Stimulated activated naive CD8-positive, alpha-beta T cell treated with anti-CD3 and anti-CD28 coated beads, Interleukin-15, Interleukin-2, amounts not matched to agents 100 U/mL and 50 U/mL, for 24 hours (primary cell): ENCODE data around the gene MYBPC1.

Experiments used
- ATAC-seq: fragments of 150-1000 bp; cut with Tn5 transposase; one replicate; pipeline ENCODE4 v1.10.0; 2021
- DNase-seq: peaks from one replicate; pipeline ENCODE4 v3.0.0; 2021

Gene MYBPC1

GRCh38 chr12:101695706-101696105 is 100.9 kb downstream of the MYBPC1 start:
- ATAC-seq: no peak
- no peak for DNase-seq

GRCh38 chr12:101696251-101697196 is 101.8 kb downstream of the MYBPC1 start:
- ATAC-seq: peak; percentile 1
- peak; percentile 13 for DNase-seq

- DNase-seq (peak; percentile 75), ATAC-seq (peak; percentile 71)
Observed at GRCh38 chr12:101697197-101697929, 102.6 kb downstream of the MYBPC1 start, which contains the start of gene CHPT1. Gene CHPT1, plus strand, starts transcription at chr12:101697640. Its CDS starts 222 bp downstream, at chr12:101697862.

- peak; percentile 28 for ATAC-seq
- peak; percentile 29 for DNase-seq
Observed at GRCh38 chr12:101697930-101698799, 103.4 kb downstream of the MYBPC1 start.

DNA sequence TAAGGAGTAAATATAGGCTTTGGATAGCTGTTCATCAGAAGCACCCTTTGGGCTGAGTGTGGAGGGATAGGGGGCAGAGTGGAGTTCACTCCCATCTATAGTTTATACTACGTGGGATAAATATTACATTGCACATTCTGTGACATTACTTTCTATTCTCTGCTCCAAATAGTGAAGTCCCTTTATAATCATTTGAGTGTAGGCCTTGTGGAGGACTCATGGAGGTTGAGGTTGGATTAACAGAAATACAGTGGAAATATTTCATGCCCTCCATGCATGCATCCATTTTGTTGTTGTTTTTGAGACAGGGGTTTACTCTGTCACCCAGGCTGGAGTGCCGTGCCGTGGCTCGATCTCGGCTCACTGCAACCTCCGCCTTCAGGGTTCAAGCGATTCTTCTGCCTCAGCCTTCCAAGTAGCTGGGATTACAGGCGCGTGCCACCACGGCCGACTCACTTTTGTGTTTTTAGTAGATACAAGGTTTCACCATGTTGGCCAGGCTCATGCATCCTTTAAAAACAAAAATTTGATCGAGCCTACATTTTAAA is 104.1 kb downstream of the MYBPC1 start:
- DNase-seq (no peak), ATAC-seq (no peak)

GRCh38 chr12:101700299-101700820 is 105.6 kb downstream of the MYBPC1 start:
- DNase-seq: no peak
- no peak for ATAC-seq

GRCh38 chr12:101703487-101703886 is 108.7 kb downstream of the MYBPC1 start:
- no peak for DNase-seq
- no peak for ATAC-seq

DNA sequence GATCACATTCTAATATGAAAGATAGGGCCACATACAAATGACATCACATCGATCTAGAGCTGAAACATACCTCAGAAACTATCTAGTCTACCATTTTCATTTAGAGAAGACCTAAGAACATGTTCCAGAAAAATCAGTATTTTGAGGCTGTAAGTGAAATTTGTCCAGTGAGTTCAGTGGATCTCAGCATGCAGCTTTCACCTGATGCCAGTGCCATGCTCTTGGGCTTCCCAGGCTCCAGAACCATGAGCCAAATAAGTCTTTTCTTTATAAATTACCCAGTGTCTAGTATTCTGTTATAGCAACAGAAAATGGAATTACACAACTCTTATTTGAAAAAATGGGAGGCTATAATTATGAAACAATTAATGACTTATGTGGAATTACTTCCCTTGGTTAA is 111.6 kb downstream of the MYBPC1 start:
- no peak for DNase-seq
- ATAC-seq: no peak

DNA sequence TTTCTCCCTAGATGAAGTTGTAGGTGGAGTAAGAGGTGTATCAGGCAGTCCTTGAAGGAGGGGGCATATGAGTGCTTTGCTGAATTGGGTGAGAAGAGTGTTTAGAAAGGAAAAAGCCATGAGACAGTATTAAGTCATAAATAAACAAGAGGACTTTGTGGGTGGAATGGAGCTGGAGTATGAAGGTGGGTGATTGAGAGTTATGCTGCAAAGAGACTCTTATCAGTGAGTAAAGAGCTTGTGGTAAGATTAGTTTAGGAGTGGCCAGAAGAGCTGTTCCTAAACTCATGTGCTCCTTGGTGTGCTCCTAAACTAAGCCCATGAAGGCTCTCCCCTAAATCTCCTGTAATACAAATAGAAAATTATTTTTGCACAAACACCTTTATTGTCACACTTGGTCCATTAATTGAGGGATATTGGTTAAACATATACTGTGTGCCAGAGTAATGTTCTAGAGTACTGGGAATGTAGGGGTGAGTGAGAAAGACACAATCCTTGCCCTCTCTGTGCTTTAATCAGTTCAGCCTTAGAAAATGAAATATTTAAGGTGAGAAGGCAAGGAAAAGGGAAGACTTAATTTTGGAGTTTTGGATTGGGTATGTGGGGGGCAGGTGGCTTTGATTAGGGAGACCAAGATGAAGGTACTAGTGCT is 112.5 kb downstream of the MYBPC1 start:
- no peak for ATAC-seq
- DNase-seq: no peak

DNA sequence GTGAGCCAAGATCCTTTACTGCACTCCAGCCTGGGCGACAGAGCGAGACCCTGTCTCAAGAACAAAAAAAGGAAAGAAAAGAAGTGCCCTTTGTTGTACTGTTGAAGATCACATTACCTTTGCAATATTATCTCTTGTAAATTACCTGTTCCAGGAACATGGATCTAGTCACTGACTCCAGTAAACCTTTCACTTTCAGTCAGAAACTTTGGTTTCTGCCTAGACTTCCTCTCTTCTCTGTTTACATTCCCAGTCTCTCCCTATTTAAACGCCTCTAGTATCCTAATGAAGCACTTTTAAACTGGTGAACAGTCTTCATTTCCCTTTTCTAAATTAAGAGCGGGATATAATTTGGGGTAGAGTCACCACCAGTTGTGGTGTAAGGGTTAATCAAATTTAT is 115.5 kb downstream of the MYBPC1 start:
- ATAC-seq (no peak), DNase-seq (no peak)

GRCh38 chr12:101713059-101713682 is 118.4 kb downstream of the MYBPC1 start:
- ATAC-seq: no peak
- DNase-seq: no peak

GRCh38 chr12:101713930-101714329 is 119.2 kb downstream of the MYBPC1 start:
- no peak for DNase-seq
- ATAC-seq: no peak

- no peak for ATAC-seq
Observed at GRCh38 chr12:101714877-101715444, 120.2 kb downstream of the MYBPC1 start.

DNA sequence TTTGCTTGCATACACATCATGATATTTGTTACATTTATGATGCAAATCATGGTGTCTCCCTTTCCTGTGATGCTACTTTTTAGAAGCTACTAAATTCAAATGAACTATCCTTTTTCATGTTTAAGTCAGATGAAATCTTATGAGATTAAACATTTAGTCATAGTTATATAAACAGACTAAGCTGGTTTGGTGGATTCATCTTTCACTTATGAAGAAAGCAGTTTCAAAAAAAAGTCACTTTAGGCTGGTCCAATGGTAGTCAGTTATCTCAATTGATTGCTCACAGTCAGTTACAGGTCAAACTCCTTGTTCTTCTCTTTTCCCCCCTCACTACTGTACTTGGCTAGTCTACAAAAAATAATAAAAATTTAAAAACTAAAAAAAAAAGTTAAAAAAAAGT is 124.8 kb downstream of the MYBPC1 start:
- DNase-seq: no peak
- ATAC-seq: no peak

More at GRCh38 chr12:101714877-101715444, 120.2 kb downstream of the MYBPC1 start:
- no peak for DNase-seq

DNA sequence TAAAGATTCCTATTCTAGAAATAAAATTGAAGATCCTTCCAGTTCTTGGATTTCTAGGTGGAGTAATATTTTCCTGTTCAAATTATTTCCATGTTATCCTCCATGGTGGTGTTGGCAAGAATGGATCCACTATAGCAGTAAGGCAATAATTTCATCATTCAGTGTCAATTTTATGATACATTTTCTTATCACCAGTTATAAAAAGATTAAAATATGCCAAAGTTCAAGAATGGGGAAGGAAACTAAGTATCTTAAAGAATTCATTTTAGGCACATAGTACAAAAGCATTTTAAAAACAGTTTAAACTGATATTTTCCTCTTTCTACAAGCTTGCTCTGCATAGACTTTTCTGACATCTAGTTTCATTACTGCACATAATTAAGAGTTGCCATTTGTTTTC is 125.3 kb downstream of the MYBPC1 start:
- no peak for DNase-seq
- ATAC-seq: no peak

GRCh38 chr12:101722392-101722791 is 127.6 kb downstream of the MYBPC1 start:
- DNase-seq (no peak), ATAC-seq (no peak)

DNA sequence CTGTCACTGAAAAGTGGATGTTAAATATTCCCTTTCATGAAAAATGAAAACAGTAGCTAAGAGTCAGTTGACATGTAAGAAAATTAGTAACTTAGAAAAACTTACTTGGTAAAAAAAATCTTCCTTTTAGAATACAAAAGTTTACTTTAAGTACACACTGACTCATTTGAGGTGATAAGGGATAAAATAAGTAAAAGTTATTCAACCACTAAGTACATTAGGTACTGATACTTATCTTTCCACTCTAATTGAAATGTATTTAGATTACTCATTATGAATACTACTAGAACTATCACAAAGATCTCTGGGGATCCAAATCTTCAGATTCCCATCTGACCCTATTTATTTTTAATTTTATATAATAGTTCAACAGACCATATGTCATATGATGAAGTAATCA is 132.3 kb downstream of the MYBPC1 start:
- ATAC-seq (no peak), DNase-seq (no peak)

GRCh38 chr12:101729842-101730241 is 135.1 kb downstream of the MYBPC1 start:
- DNase-seq (no peak), ATAC-seq (no peak)

DNA sequence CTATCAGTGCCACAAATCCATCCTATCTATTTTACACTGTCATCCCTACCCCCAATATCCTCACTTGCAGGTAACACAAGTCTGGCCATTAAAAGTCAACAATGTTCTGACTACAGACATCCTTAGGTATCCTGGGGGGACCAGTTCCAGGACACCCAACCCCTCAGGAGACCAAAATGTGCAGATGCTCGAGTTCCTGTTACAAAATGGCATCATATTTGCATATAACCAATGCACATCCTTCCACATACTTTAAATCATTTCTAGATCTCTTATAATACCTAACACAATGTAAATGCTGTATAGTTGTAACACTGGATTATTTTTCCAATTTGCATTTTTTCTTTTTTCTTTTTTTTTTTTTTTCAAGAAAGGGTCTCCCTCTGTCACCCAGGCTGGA is 137.5 kb downstream of the MYBPC1 start:
- DNase-seq: no peak
- no peak for ATAC-seq

- ATAC-seq (no peak), DNase-seq (no peak)
Observed at GRCh38 chr12:101733166-101733565, 138.4 kb downstream of the MYBPC1 start.
